Vagina (tissue), 2 donors: Measurements from ENCODE around the gene TOPAZ1.

Experiments
- POLR2A ChIP-seq, 2 donors: fragments of 450-650 bp; IDR thresholded peaks; one replicate each; pipeline ENCODE4 v1.6.1; 2017; ENCODE audit warnings: antibody characterized with exemption in 2 of 2, mild to moderate bottlenecking in 2 of 2, moderate library complexity in 2 of 2
- POLR2AphosphoS5 ChIP-seq, 2 donors: sonication (generic); formaldehyde crosslinking; IDR thresholded peaks; one replicate each; pipeline ENCODE4 v1.9.0; 2017; ENCODE audit warnings: antibody characterized with exemption in 2 of 2, mild to moderate bottlenecking in 2 of 2, low read depth in 1 of 2; ENCODE audit not compliant: insufficient read depth in 1 of 2
- TF ChIP-seq, protein P1 (sequence below), 3 experiments: fragments of 450-650 bp in 2 of 3; fragments of 200-600 bp in 1 of 3; sonication (generic) in 1 of 3; IDR thresholded peaks; one replicate each; pipeline ENCODE4 v1.5.1; 2017 to 2019; ENCODE audit warnings: antibody characterized with exemption in 3 of 3, mild to moderate bottlenecking in 2 of 3, moderate library complexity in 2 of 3

DNA sequence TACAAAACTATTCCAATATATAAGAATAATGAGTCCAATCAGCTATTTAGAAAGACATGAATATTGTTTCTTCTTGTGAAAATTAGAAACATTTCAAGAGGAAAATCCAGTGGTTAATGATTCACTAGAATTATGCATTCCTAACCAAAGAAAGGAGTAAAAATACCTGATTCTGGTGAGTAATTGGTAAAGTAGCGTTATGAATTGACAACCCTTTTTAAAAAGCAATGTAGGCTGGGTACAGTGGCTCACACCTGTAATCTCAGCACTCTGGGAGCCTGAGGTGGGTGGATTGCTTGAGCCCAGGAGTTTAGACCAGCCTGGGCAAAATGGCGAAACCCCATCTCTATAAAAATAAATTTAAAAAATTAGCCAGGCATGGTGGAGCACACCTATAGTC is 43.3 kb downstream of the TOPAZ1 start:
- TF ChIP-seq, protein P1, sequence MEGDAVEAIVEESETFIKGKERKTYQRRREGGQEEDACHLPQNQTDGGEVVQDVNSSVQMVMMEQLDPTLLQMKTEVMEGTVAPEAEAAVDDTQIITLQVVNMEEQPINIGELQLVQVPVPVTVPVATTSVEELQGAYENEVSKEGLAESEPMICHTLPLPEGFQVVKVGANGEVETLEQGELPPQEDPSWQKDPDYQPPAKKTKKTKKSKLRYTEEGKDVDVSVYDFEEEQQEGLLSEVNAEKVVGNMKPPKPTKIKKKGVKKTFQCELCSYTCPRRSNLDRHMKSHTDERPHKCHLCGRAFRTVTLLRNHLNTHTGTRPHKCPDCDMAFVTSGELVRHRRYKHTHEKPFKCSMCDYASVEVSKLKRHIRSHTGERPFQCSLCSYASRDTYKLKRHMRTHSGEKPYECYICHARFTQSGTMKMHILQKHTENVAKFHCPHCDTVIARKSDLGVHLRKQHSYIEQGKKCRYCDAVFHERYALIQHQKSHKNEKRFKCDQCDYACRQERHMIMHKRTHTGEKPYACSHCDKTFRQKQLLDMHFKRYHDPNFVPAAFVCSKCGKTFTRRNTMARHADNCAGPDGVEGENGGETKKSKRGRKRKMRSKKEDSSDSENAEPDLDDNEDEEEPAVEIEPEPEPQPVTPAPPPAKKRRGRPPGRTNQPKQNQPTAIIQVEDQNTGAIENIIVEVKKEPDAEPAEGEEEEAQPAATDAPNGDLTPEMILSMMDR (IDR thresholded peaks at IDR 0.05), result no peak
- TF ChIP-seq POLR2AphosphoS5 (IDR thresholded peaks at IDR 0.05; ENCODE audit: insufficient read depth in 1 of 2, low read depth in 1 of 2) (no peak), POLR2A (IDR thresholded peaks at IDR 0.05) (no peak)
